ENCODE data around the gene PLEKHG3.

PLEKHG3 gene

GRCh38 chr14:64762044-64763034 is 58.1 kb downstream of the PLEKHG3 start:
- FAIRE-seq (no peak), DNase-seq (ENCODE audit: insufficient read length, low spot score) (no peak)

- DNase-seq (ENCODE audit: insufficient read length, low spot score) (no peak), FAIRE-seq (no peak)
Observed at GRCh38 chr14:64763085-64763782, 59.0 kb downstream of the PLEKHG3 start.

- DNase-seq (ENCODE audit: insufficient read length, low spot score), result no peak
- no peak for FAIRE-seq
Observed at GRCh38 chr14:64763801-64764621, 59.8 kb downstream of the PLEKHG3 start.

DNA sequence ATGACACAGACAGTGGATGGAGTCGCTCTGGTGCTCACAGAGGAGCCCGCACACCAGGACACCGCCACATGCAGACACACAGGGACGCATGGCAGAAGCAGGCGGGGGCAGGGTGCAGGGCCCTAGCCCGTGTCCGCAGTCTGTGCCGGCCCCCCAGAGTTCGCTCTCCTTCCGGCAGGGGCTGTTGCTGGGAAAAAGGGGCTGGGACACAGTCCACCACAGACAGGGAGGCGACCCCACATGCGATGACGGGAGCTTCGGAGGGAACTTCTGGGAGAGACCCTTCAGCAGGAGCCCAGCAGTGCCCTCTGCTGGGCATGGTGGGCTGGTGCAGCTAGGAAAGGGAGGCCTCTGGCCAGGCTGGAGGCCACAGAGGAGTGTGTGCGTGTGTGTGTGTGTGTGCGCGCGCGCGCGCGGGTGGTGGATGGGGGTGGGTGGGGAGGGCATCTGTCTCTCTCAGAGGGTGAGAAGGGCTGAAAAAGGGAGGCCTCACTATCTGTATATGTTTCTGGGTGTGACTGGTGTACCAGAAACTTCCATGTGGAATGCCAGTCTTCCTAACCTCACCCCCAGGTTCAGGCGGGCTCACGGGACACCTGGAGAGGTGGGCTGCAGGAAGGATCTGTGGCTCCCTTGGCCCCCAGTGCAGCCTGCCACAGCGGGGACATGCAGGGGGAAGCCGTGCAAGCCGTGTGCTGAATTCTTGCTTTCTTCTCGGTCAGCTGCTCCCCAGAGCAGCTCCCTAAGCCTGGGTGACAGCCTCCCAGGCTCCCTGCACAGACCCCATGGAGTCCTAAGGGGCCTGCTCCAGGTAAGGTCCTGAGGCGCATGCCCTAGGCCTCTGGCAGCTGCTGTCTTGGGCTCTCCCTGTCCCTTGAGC is 60.7 kb downstream of the PLEKHG3 start:
- DNase-seq (ENCODE audit: insufficient read length, low spot score) (peak; percentile 90), FAIRE-seq (peak; percentile 47)

DNA sequence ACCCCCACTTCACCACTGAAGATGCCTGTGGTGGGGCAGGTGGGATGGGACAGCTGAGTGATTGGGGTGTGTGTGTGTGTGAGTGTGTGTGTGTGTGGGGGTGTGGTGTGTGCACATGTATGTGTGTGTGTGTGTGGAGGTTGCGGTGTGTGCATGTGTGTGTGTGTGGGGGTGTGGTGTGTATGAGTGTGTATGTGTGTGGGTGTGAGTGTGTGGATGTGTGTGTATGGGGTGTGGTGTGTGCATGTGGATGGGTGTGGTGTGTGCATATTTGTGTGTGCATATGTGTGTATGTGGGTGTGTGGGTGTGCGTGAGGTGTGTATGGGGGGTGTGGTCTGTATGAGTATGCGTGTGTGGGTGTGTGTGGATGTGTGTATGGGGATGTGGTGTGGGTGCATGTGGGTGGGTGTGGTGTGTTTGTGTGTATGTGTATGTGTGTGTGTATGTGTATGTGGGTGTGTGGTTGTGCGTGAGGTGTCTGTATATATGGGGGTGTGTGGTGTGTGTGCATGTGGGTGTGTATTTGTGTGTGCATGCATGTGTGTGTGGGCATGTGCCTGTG is 61.6 kb downstream of the PLEKHG3 start:
- FAIRE-seq, result no peak

GRCh38 chr14:64766430-64767151 is 62.4 kb downstream of the PLEKHG3 start:
- FAIRE-seq (no peak), DNase-seq (ENCODE audit: insufficient read length, low spot score) (no peak)

More for the DNA sequence above, 61.6 kb downstream of the PLEKHG3 start:
- DNase-seq (ENCODE audit: insufficient read length, low spot score), result no peak

DNA sequence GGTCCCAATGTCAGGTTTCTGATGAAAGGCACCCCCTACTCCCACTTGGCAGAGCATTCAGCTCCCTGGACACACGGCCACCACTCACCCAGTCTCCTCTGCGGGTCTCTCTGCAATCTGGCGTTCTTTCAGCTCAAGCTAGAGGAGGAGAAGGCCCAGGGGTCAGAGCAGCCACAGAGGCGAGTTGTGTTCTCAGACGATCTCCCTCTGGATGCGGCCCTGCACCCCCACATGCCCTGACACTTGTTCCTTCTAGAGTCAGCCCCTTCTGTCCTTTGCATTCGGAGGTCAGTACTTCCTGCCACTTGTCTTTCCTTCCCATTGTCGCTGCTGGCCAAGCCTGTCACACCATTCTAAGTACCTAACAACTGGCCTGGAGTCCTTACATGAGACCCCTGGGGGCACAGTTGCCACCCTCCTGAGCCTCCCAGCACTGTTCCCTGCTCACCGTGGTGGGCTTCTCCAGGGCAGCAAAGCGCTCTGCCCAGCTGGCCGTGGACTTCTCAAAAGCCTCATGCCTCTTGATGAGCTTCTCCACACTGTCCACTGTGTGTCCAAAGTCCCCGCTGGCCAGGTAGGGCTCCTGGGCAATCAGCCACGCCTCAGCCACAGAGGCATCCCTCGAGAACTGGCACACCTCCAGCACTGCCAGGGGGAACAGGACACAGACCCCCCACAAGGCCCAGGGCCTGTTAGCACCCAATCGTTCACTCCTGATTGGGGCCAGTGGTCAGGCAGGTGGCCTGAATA is 63.2 kb downstream of the PLEKHG3 start:
- no peak for FAIRE-seq
- DNase-seq (ENCODE audit: insufficient read length, low spot score), result no peak

- FAIRE-seq, result no peak
- DNase-seq (ENCODE audit: insufficient read length, low spot score), result no peak
Observed at GRCh38 chr14:64768401-64769095, 64.3 kb downstream of the PLEKHG3 start.

GRCh38 chr14:64769096-64770020 is 65.1 kb downstream of the PLEKHG3 start:
- FAIRE-seq, result no peak
- DNase-seq (ENCODE audit: insufficient read length, low spot score), result no peak

DNA sequence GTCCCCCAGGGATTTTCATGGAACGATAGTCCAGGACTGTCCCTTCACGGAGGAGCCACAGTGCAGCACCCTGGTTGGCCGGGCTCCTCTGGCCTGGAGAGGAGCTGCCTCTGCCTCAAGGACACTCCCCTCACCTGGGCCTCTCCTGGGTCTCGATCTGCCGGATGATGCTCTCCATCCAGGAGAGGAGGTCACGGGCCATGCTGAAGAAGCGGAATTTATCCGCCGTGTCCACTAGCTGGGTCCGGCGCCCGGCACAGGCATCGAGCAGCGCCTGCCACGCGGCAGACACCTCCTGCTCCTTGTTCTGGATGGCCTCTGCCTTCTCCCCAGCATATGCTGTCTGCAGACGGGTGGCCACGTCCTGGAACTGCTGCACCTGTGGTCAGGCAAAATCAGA is 66.5 kb downstream of the PLEKHG3 start:
- FAIRE-seq (no peak), DNase-seq (ENCODE audit: insufficient read length, low spot score) (no peak)

- no peak for FAIRE-seq
- DNase-seq (ENCODE audit: insufficient read length, low spot score), result no peak
Observed at GRCh38 chr14:64771161-64771560, 66.9 kb downstream of the PLEKHG3 start.

DNA sequence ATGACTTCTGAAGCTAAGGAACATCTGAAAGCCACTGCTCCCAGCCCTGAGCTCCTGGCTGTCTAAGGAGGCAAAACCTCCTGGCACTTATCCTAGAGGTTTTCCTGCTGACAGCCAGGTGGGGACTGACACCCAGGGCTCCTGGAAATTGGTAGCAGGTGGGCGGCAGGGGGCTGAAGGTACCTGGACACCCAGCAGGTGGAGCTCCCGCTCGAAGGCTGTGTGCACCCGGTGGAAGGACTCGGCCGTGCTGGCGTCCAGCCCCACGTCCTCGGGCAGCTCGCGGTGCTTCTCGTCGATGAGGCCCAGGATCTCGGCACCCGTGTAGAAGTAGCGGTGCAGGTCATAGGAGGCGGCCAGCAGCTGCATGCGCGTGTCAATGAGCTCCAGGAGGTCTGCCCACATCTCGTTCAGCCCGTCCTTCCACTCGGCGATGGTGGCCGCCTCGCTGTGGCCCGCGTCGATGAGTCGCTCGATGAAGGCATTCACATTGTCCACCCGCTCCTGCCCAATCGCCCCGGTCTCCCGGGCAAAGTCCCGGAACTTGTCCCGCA is 68.2 kb downstream of the PLEKHG3 start:
- no peak for DNase-seq (ENCODE audit: insufficient read length, low spot score)
- no peak for FAIRE-seq

GRCh38 chr14:64773046-64773445 is 68.8 kb downstream of the PLEKHG3 start:
- DNase-seq (ENCODE audit: insufficient read length, low spot score) (no peak), FAIRE-seq (no peak)

- no peak for FAIRE-seq
Observed at GRCh38 chr14:64773577-64773976, 69.4 kb downstream of the PLEKHG3 start.

GRCh38 chr14:64774272-64774671 is 70.0 kb downstream of the PLEKHG3 start:
- FAIRE-seq (no peak), DNase-seq (ENCODE audit: insufficient read length, low spot score) (no peak)

More at GRCh38 chr14:64773577-64773976, 69.4 kb downstream of the PLEKHG3 start:
- no peak for DNase-seq (ENCODE audit: insufficient read length, low spot score)

DNA sequence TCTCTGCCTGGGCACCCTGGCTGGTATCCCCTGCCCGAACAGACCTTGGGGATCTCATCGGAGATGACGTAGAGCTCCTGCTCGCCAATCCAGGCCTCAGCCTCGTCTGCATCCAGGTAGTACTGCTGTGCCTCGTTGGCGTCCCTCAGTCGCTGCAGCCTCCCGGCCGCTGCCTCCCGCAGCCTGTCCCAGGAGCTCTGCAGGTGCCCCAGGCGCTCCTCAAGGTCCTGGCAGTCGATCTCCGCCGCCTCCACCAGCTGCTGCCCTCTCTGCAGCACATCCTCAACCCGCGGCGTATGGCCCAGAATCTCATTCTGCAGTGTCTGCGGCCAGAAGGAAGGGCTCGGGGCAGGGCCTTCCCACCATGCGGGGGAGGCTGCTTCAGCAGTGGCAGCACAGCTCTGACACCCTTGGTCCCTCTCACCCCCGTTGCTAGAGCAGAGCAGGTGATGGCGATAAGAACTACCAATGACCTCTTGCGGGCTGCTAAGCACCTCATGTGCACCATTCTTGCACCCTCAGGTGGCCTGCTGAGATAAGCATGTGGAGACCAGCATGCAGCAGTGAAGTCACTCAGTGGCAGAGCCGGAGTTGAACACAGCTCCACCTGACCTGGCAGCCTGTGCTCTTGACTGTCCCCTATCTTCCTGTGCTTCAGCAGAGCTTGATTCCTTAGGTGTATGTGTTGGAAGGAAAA is 71.0 kb downstream of the PLEKHG3 start:
- no peak for DNase-seq (ENCODE audit: insufficient read length, low spot score)
- FAIRE-seq, result no peak
